ENCODE results near the gene HS6ST1. TPM values are rescaled to one million over a fixed set of nuclear protein-coding genes. Genes with fewer than 3 reads are reported as not detected.

Gene HS6ST1
- total and polyA plus RNA-seq, 2 of the 4 experiments (the other 2 are of a cell fraction) = 29.9 to 36.9 TPM

DNA sequence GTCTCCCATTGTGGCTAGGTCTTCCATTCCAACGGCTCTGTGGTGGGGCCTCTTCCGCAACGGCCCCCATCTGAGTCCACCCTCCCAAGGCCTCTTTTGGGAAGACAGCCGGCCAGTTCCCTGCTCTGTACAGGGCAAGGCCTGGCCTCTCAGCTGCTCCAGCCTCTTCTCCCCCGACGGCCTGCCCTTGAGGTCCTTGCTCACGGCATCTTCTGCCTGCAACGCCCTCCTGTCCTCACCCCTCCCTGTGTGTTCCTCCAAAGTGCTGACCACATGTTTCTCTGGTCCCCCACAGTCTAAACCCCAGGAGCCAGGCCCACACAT is 16.0 kb downstream of the HS6ST1 start:
- peaks cover 72% of the 10 kb centered on the region for H3K4me1 ChIP-seq (ENCODE audit: control insufficient read depth, insufficient read depth, low read length)

More for the DNA sequence above, 16.0 kb downstream of the HS6ST1 start:
- peak overlapping the region; percentile 87; the same call in 2 of the 3 replicates for H2BK15ac ChIP-seq (ENCODE audit: low read depth, low read length)
- H2AFZ ChIP-seq (replicated peaks; ENCODE audit: low read length, poor library complexity) = no peak overlapping the region
- H3K27ac ChIP-seq (ENCODE audit: insufficient read depth, low read length) = peak overlapping the region; percentile 97
- peak overlapping the region; percentile 80 for H2BK20ac ChIP-seq (ENCODE audit: low read depth, low read length)
- no peaks in the 10 kb centered on the region for H3K9me3 ChIP-seq (ENCODE audit: control insufficient read depth, insufficient read depth, low read length)
- intact Hi-C loops (cut with micrococcal nuclease) = no loop called here
- H3K56ac ChIP-seq (ENCODE audit: extremely low read depth, insufficient read depth, low read length) = no peak overlapping the region
- ChIA-PET POLR2A (ENCODE audit: unreplicated experiment) (no interaction called here), CTCF (no interaction called here)
- no TSS peak for BruUV-seq (replicated peaks)
- TF ChIP-seq POLR2A (IDR thresholded peaks at IDR 0.05; ENCODE audit: low read depth, low read length) = no peak
- no peak for TF ChIP-seq RFX5 (IDR thresholded peaks at IDR 0.05; ENCODE audit: low read depth, low read length)
- TF ChIP-seq MAZ (IDR thresholded peaks at IDR 0.05; ENCODE audit: borderline replicate concordance, low read depth, low read length) = no peak
- TF ChIP-seq MXI1 (IDR thresholded peaks at IDR 0.05; ENCODE audit: borderline replicate concordance, low read depth, low read length) = no peak
- TF ChIP-seq NFE2L2 (IDR thresholded peaks at IDR 0.05; ENCODE audit: low read depth, low read length) = no peak
- H3K79me1 ChIP-seq (ENCODE audit: low read depth in 1 of 2, low read length in 2 of 2) = peaks cover 49 to 91% of the 10 kb centered on the region in 2 experiments
- ATAC-seq (ENCODE audit: low read depth) (no peak), DNase-seq (no peak)
- peak overlapping the region; percentile 80 for H3K18ac ChIP-seq (ENCODE audit: low read depth, low read length)
- H3K36me3 ChIP-seq (ENCODE audit: control insufficient read depth, insufficient read depth, low read length) = peaks cover 43% of the 10 kb centered on the region
- H3K9me1 ChIP-seq (ENCODE audit: insufficient read depth, low read length) = peaks cover 54% of the 10 kb centered on the region
- H4K20me1 ChIP-seq (ENCODE audit: insufficient read depth, low read length) = peaks cover 61% of the 10 kb centered on the region
- peak overlapping the region; percentile 79 for H3K14ac ChIP-seq (replicated peaks; ENCODE audit: low read depth, low read length)
- peak overlapping the region; percentile 97 for H4K91ac ChIP-seq (ENCODE audit: insufficient read depth, low read depth, low read length)
- WGBS, 2 experiments (ENCODE audit: extremely low coverage in 2 of 2, insufficient read length in 1 of 2) = 80% methylated on average over 2 of the region's 8 CpGs; no CpG with 5 or more reads in 1 of the 2 experiments
- peak overlapping the region; percentile 97 for H2AK5ac ChIP-seq (ENCODE audit: low read depth, low read length)
- H3K4me2 ChIP-seq (ENCODE audit: low read depth, low read length) = no peak overlapping the region
- dilution Hi-C loops (cut with HindIII; ENCODE audit: low sequenced_read_pairs, unreplicated experiment) = no loop called here
- peak overlapping the region; percentile 99 for H2BK120ac ChIP-seq (ENCODE audit: low read depth, low read length)
- H4K5ac ChIP-seq (ENCODE audit: low read depth, low read length) = peak overlapping the region; percentile 85
- in situ Hi-C loops (cut with MboI; ENCODE audit: low sequenced_read_pairs) = loop anchor here (25.0 kb wide), 1 partner anchor 415 kb away; the partner anchor contains the start of gene AMMECR1L
- H2BK5ac ChIP-seq (ENCODE audit: low read depth, low read length, poor library complexity, severe bottlenecking) = peak overlapping the region; percentile 97
- H3K23ac ChIP-seq (ENCODE audit: low read depth, low read length) = peak overlapping the region; percentile 92; the same call in 1 of the 2 replicates
- H3K4me3 ChIP-seq (ENCODE audit: insufficient read depth, low read depth, low read length) = no peak overlapping the region
- H2AK9ac ChIP-seq (replicated peaks; ENCODE audit: low read depth, low read length, poor library complexity) = no peak overlapping the region
- no peaks in the 10 kb centered on the region for H3K27me3 ChIP-seq (ENCODE audit: control insufficient read depth, insufficient read depth, low read length)
- peak overlapping the region; percentile 15; the same call in 1 of the 2 replicates for H3K9ac ChIP-seq (ENCODE audit: low read depth, low read length)
- peak overlapping the region; percentile 99 for H3K4ac ChIP-seq (ENCODE audit: low read depth, low read length)
- peak overlapping the region; percentile 69 to 95; a peak in 2 of 4 replicates for H4K8ac ChIP-seq (ENCODE audit: low read depth in 2 of 2, low read length in 2 of 2)

Data from IMR-90 (cell line).